ENCODE measurements around the gene TAS2R19.
"Not testable (repeated sequence)": the region's sequence is repeated elsewhere in the genome, so short reads cannot be mapped to it uniquely, and the experiment has no call there.

- not testable (repeated sequence) for TF ChIP-seq POLR2A, CTCF (IDR thresholded peaks at IDR 0.05)
These were observed 18.9 kb upstream of the TAS2R19 start for GRCh38 chr12:11041366-11041765.
